Gastrocnemius medialis (tissue), 4 donors: ENCODE results near the gene NCKAP1.

Experiments used
- POLR2A ChIP-seq, 2 donors: fragments of 450-650 bp; IDR thresholded peaks; one replicate each; pipeline ENCODE4 v1.6.1; 2017; ENCODE audit warnings: antibody characterized with exemption in 2 of 2, mild to moderate bottlenecking in 2 of 2, moderate library complexity in 2 of 2
- TF ChIP-seq, protein P1 (sequence below), 5 experiments: fragments of 450-650 bp in 3 of 5; fragments of 200-600 bp in 2 of 5; sonication (generic) in 2 of 5; IDR thresholded peaks in 4 of 5; conservative IDR thresholded peaks in 1 of 5; 1 replicate in 4 of 5; 2 replicates in 1 of 5; pipeline ENCODE4 v1.5.1; 2016 to 2019; ENCODE audit warnings: antibody characterized with exemption in 5 of 5, mild to moderate bottlenecking in 3 of 5, moderate library complexity in 3 of 5

DNA sequence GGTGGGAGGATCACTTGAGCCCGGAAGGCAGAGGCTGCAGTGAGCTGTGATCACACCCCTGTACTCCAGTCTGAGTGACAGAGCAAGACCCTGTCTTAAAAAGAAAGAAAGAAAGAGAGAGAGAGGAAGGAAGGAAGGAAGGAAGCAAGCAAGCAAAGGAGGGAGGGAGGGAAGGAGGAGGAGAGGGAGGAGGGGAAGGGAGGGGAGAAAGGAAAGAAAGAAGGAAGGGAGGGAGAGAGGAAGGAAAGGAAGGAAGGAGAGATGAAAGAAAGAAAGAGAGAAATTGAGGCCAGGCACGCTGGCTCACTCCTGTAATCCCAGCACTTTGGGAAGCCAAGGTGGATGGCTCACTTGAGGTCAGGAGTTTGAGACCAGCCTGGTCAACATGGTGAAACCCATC lies 2.3 kb upstream of the NCKAP1 start:
- TF ChIP-seq, protein P1, sequence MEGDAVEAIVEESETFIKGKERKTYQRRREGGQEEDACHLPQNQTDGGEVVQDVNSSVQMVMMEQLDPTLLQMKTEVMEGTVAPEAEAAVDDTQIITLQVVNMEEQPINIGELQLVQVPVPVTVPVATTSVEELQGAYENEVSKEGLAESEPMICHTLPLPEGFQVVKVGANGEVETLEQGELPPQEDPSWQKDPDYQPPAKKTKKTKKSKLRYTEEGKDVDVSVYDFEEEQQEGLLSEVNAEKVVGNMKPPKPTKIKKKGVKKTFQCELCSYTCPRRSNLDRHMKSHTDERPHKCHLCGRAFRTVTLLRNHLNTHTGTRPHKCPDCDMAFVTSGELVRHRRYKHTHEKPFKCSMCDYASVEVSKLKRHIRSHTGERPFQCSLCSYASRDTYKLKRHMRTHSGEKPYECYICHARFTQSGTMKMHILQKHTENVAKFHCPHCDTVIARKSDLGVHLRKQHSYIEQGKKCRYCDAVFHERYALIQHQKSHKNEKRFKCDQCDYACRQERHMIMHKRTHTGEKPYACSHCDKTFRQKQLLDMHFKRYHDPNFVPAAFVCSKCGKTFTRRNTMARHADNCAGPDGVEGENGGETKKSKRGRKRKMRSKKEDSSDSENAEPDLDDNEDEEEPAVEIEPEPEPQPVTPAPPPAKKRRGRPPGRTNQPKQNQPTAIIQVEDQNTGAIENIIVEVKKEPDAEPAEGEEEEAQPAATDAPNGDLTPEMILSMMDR (IDR thresholded peaks at IDR 0.05 in 4 of 5, conservative IDR thresholded peaks at IDR 0.05 in 1 of 5) = no peak
- no peak for TF ChIP-seq POLR2A (IDR thresholded peaks at IDR 0.05)
